ENCODE data around the gene GPR146. TPM values are rescaled to one million over a fixed set of nuclear protein-coding genes. Genes with fewer than 3 reads are reported as not detected.
A peak's percentile ranks its signal among the peaks of the same experiment; 100 is the strongest.

The GPR146 gene
- total RNA-seq, 2 donors from 2014 or later = 9.0 to 20.3 TPM

GRCh38 chr7:1076184-1077072 is 32.1 kb downstream of the GPR146 start:
- H3K4me1 ChIP-seq (ENCODE audit: control insufficient read depth in 1 of 2, low read depth in 2 of 2) = peaks cover 3 to 9% of the 10 kb centered on the region in 2 donors
- no peak for ATAC-seq (ENCODE audit: insufficient number of reproducible peaks, low FRiP score, low read depth)
- H3K27me3 ChIP-seq (replicated peaks; ENCODE audit: insufficient read depth) = no peaks in the 10 kb centered on the region
- peak overlapping the region in 1 of 2 donors; percentile 3 for H3K27ac ChIP-seq
- TF ChIP-seq, protein P1, sequence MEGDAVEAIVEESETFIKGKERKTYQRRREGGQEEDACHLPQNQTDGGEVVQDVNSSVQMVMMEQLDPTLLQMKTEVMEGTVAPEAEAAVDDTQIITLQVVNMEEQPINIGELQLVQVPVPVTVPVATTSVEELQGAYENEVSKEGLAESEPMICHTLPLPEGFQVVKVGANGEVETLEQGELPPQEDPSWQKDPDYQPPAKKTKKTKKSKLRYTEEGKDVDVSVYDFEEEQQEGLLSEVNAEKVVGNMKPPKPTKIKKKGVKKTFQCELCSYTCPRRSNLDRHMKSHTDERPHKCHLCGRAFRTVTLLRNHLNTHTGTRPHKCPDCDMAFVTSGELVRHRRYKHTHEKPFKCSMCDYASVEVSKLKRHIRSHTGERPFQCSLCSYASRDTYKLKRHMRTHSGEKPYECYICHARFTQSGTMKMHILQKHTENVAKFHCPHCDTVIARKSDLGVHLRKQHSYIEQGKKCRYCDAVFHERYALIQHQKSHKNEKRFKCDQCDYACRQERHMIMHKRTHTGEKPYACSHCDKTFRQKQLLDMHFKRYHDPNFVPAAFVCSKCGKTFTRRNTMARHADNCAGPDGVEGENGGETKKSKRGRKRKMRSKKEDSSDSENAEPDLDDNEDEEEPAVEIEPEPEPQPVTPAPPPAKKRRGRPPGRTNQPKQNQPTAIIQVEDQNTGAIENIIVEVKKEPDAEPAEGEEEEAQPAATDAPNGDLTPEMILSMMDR (IDR thresholded peaks at IDR 0.05) = no peak
- no peaks in the 10 kb centered on the region for H3K9me3 ChIP-seq
- peak overlapping the region; percentile 46 for H3K4me3 ChIP-seq
- no peak for DNase-seq (ENCODE audit: low spot score)
- H3K36me3 ChIP-seq = no peaks in the 10 kb centered on the region

- no peaks in the 10 kb centered on the region for H3K9me3 ChIP-seq
- DNase-seq (ENCODE audit: low spot score) (no peak), ATAC-seq (ENCODE audit: insufficient number of reproducible peaks, low FRiP score, low read depth) (no peak)
- no peak overlapping the region for H3K27ac ChIP-seq
- no peaks in the 10 kb centered on the region for H3K36me3 ChIP-seq
- no peaks in the 10 kb centered on the region for H3K27me3 ChIP-seq (replicated peaks; ENCODE audit: insufficient read depth)
- peaks cover 3 to 9% of the 10 kb centered on the region in 2 donors for H3K4me1 ChIP-seq (ENCODE audit: control insufficient read depth in 1 of 2, low read depth in 2 of 2)
- TF ChIP-seq, protein P1 (IDR thresholded peaks at IDR 0.05) = no peak
- no peak overlapping the region for H3K4me3 ChIP-seq
Measured at GRCh38 chr7:1078519-1078918, 34.2 kb downstream of the GPR146 start.

DNA sequence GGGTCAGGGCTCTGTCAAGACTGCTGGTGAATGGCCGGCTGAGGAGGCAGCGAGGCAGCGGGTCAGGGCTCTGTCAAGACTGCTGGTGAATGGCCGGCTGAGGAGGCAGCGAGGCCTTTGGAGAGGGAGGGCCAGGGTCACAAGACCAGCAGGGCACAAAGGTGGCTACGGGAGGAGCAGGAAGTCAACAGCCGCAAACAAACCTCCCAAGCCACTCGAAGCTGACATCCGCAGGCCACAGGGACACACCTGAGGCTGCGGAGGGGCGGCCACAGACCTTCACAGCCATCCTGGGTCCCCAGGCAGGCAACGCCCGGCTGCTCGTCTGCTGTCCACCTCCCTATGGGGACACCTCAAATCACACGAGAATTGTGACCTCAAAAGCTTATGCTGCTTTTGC is 34.6 kb downstream of the GPR146 start:
- TF ChIP-seq, protein P1 (IDR thresholded peaks at IDR 0.05) = no peak
- Histone ChIP-seq H3K27ac (no peak overlapping the region), H3K4me3 (no peak overlapping the region), H3K27me3 (replicated peaks; ENCODE audit: insufficient read depth) (no peaks in the 10 kb centered on the region), H3K4me1 (ENCODE audit: control insufficient read depth in 1 of 2, low read depth in 2 of 2) (peaks cover 3 to 9% of the 10 kb centered on the region in 2 donors), H3K9me3 (no peaks in the 10 kb centered on the region), H3K36me3 (no peaks in the 10 kb centered on the region)
- ATAC-seq (ENCODE audit: insufficient number of reproducible peaks, low FRiP score, low read depth) (no peak), DNase-seq (ENCODE audit: low spot score) (no peak)

DNA sequence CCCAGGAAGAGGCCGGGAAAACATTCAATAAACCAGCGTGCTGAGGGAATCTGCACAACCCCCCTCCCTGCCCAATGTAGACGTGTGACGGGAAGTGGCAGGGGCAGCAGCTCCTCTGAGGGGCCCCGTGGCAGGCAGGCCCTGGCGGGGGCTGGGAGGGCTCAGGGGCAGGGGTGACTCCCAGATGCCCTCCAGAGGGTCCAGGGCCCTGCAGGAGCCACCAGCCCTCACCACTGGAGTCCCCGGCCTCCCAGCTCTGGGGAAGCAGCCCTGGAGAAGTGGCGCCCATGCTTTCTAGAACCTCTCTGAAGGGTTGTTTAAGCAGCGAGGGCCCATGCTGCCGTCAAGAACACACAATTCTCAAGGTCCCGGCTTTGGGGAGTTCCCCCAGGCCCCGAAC is 35.2 kb downstream of the GPR146 start:
- ATAC-seq (ENCODE audit: insufficient number of reproducible peaks, low FRiP score, low read depth) (no peak), DNase-seq (ENCODE audit: low spot score) (no peak)
- Histone ChIP-seq H3K36me3 (no peaks in the 10 kb centered on the region), H3K27ac (no peak overlapping the region), H3K4me1 (ENCODE audit: control insufficient read depth in 1 of 2, low read depth in 2 of 2) (peaks cover 3 to 9% of the 10 kb centered on the region in 2 donors), H3K27me3 (replicated peaks; ENCODE audit: insufficient read depth) (no peaks in the 10 kb centered on the region), H3K9me3 (no peaks in the 10 kb centered on the region), H3K4me3 (no peak overlapping the region)
- TF ChIP-seq, protein P1 (IDR thresholded peaks at IDR 0.05) = no peak

- Histone ChIP-seq H3K27ac (no peak overlapping the region), H3K4me3 (no peak overlapping the region), H3K4me1 (ENCODE audit: control insufficient read depth in 1 of 2, low read depth in 2 of 2) (peaks cover 3 to 12% of the 10 kb centered on the region in 2 donors), H3K9me3 (no peaks in the 10 kb centered on the region), H3K27me3 (replicated peaks; ENCODE audit: insufficient read depth) (no peaks in the 10 kb centered on the region), H3K36me3 (no peaks in the 10 kb centered on the region)
- TF ChIP-seq, protein P1 (IDR thresholded peaks at IDR 0.05) = no peak
- ATAC-seq (ENCODE audit: insufficient number of reproducible peaks, low FRiP score, low read depth) (no peak), DNase-seq (ENCODE audit: low spot score) (no peak)
Measured at GRCh38 chr7:1080252-1080920, 36.0 kb downstream of the GPR146 start.

All from thoracic aorta (tissue), 2 donors.